Measurements from ENCODE around the gene PDE2A. TPM values are rescaled to one million over a fixed set of nuclear protein-coding genes. Genes with fewer than 3 reads are reported as not detected.

PDE2A gene
- 2.2 and 3.5 TPM in 2 replicates for total RNA-seq
- 0.60 and 1.1 TPM in 2 replicates for polyA plus RNA-seq

DNA sequence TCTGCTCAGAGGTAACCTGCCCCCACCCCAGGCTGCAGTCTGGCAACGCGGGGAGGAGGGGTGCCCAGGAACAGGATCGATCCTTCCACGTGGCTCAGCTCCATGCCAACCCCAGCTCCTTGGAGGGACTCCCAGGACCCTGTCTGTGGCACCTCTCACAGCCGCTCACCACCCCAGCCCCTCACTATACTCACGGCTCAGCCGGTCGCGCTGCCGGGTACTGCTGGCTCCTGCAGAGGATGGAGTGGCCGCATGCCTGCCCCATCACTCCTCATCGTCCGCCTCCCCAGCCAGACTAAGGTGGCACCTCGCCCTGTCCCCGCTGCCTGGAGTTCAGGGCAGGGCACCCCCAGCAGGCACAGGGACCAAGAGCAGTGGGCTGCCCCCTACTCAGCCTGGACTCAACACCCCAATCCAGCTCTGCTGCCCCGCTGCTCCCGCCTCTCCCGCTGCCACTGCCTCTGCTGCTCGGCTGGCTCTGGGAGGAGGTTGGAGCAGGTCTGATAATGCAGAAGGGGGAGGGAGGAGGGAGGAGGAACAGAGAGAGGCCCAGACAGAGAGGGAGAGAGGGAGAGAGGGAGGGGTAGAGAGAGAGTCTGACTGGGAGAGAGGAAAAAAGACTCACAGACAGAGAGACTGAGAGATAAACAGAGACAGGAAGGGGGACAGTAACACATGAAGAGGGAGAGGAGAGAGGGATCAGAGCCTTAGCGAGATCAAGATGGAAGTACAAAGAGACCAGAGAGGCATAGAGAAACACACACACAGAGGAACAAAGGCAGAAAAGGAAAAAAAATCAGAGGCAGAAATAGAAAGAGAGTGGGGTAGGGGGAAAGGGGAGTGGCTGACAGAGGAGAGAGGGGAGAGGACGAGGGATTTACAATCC, at the start of gene PDE2A:
TSS of gene PDE2A (minus strand) at position 480 of the 886 bp plus-strand sequence. CDS start at position 265, 215 bp downstream.
- no peak within 1 kb of the TSS for H3K27ac ChIP-seq
- WGBS (ENCODE audit: low lambda C conversion rate, missing lambda C conversion rate): 11% methylated on average over 19 of the region's 21 CpGs
- no peak within 1 kb of the TSS for H2AFZ ChIP-seq
- no peaks in the 10 kb centered on the region for H3K79me2 ChIP-seq
- no peak within 1 kb of the TSS for H3K4me3 ChIP-seq
- H3K9me3 ChIP-seq (ENCODE audit: low read depth): no peaks in the 10 kb centered on the region
- H4K20me1 ChIP-seq (ENCODE audit: insufficient read depth, poor library complexity, severe bottlenecking): no peaks in the 10 kb centered on the region
- DNase-seq (ENCODE audit: low spot score): no peak
- peaks cover 87% of the 10 kb centered on the region for H3K27me3 ChIP-seq
- no peaks in the 10 kb centered on the region for H3K4me1 ChIP-seq (ENCODE audit: insufficient read depth)
- no peaks in the 10 kb centered on the region for H3K9me2 ChIP-seq (replicated peaks; ENCODE audit: insufficient read depth)
- TF ChIP-seq EZH2 (IDR thresholded peaks at IDR 0.05; ENCODE audit: borderline replicate concordance): no peak
- TF ChIP-seq EZH2phosphoT487 (IDR thresholded peaks at IDR 0.05; ENCODE audit: low read depth, severe bottlenecking, unreplicated experiment): peak; percentile 67
- H3K4me2 ChIP-seq: no peak within 1 kb of the TSS
- no peaks in the 10 kb centered on the region for H3K36me3 ChIP-seq (replicated peaks; ENCODE audit: insufficient read depth, low read depth)

DNA sequence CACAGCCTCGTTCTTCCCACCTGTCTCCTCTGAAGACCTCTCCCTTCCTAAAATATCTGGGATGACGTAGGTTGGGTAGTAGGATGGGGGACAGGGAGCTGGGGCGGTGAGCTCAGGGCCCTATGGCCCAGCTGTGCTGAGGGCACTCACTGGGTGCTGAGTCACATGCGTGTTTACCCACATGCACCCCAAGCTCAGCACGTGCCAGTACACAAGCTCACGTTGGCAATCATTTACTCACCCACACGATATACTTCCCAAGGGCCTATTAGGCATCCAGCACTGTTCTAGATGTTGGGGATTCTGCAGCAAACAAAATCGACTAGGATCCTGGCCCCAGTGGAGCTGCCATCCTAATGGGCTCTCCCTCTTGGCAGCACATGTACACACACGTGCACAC, 49.3 kb upstream of the PDE2A start:
- peaks cover 25% of the 10 kb centered on the region for H4K20me1 ChIP-seq (ENCODE audit: insufficient read depth, poor library complexity, severe bottlenecking)
- DNase-seq (ENCODE audit: low spot score): no peak
- TF ChIP-seq EZH2phosphoT487 (IDR thresholded peaks at IDR 0.05; ENCODE audit: low read depth, severe bottlenecking, unreplicated experiment) (no peak), EZH2 (IDR thresholded peaks at IDR 0.05; ENCODE audit: borderline replicate concordance) (no peak)
- TF ChIP-seq, protein P1, sequence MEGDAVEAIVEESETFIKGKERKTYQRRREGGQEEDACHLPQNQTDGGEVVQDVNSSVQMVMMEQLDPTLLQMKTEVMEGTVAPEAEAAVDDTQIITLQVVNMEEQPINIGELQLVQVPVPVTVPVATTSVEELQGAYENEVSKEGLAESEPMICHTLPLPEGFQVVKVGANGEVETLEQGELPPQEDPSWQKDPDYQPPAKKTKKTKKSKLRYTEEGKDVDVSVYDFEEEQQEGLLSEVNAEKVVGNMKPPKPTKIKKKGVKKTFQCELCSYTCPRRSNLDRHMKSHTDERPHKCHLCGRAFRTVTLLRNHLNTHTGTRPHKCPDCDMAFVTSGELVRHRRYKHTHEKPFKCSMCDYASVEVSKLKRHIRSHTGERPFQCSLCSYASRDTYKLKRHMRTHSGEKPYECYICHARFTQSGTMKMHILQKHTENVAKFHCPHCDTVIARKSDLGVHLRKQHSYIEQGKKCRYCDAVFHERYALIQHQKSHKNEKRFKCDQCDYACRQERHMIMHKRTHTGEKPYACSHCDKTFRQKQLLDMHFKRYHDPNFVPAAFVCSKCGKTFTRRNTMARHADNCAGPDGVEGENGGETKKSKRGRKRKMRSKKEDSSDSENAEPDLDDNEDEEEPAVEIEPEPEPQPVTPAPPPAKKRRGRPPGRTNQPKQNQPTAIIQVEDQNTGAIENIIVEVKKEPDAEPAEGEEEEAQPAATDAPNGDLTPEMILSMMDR (IDR thresholded peaks at IDR 0.05; ENCODE audit: poor library complexity): no peak
- no peak overlapping the region for H3K4me2 ChIP-seq
- no peaks in the 10 kb centered on the region for H3K36me3 ChIP-seq (replicated peaks; ENCODE audit: insufficient read depth, low read depth)
- no peak overlapping the region for H2AFZ ChIP-seq
- no peaks in the 10 kb centered on the region for H3K9me2 ChIP-seq (replicated peaks; ENCODE audit: insufficient read depth)
- no peak overlapping the region for H3K27ac ChIP-seq
- H3K9me3 ChIP-seq (ENCODE audit: low read depth): no peaks in the 10 kb centered on the region
- no peak overlapping the region for H3K4me3 ChIP-seq
- no peaks in the 10 kb centered on the region for H3K27me3 ChIP-seq
- 88% methylated on average over 9 of the region's 9 CpGs for WGBS (ENCODE audit: low lambda C conversion rate, missing lambda C conversion rate)
- H3K79me2 ChIP-seq: peaks cover 65% of the 10 kb centered on the region
- H3K4me1 ChIP-seq (ENCODE audit: insufficient read depth): peaks cover 32% of the 10 kb centered on the region

DNA sequence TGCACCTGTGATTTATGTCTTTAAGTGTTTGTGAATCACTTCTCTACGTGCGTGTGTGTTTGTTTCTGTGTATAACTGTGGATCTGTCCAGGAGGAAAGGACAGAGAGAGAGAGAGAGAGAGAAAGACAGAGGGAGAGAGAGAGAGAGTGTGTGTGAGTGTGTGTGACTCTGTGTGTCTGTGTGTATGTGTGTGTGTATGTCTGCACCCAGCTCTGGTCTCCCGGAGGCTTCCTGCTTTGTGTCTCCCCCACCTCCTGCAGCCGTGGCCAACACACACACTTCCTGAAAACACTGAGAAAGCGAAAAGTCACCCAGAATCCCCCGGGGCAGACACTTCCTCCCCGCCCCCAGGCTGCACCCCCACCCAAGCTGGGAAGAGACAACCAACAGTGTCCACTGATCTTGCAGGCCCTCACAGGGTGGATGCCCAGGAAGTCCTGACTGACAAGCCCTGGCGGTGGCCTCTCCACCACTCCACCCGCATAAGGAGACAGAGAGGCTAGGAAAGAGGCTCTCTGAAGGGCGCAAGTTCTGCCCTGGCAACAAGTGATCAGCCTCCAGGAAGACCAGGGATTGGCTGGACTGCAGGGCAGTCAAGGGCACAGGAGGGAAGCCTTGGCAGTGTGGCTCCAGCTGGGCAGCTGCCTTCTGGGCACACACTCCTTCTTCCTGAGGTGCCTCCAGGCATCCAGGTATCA, 48.0 kb upstream of the PDE2A start:
- peak overlapping the region; percentile 93 for H3K4me2 ChIP-seq
- 27% methylated on average over 9 of the region's 10 CpGs for WGBS (ENCODE audit: low lambda C conversion rate, missing lambda C conversion rate)
- no peaks in the 10 kb centered on the region for H3K36me3 ChIP-seq (replicated peaks; ENCODE audit: insufficient read depth, low read depth)
- TF ChIP-seq, protein P1 (IDR thresholded peaks at IDR 0.05; ENCODE audit: poor library complexity): no peak
- TF ChIP-seq EZH2phosphoT487 (IDR thresholded peaks at IDR 0.05; ENCODE audit: low read depth, severe bottlenecking, unreplicated experiment) (no peak), EZH2 (IDR thresholded peaks at IDR 0.05; ENCODE audit: borderline replicate concordance) (no peak)
- H2AFZ ChIP-seq: peak overlapping the region; percentile 30
- DNase-seq (ENCODE audit: low spot score): peak; percentile 88
- H3K79me2 ChIP-seq: peaks cover 70% of the 10 kb centered on the region
- H3K27ac ChIP-seq: peak overlapping the region; percentile 85
- peak overlapping the region; percentile 19 for H3K4me3 ChIP-seq
- H4K20me1 ChIP-seq (ENCODE audit: insufficient read depth, poor library complexity, severe bottlenecking): peaks cover 32% of the 10 kb centered on the region
- H3K9me2 ChIP-seq (replicated peaks; ENCODE audit: insufficient read depth): no peaks in the 10 kb centered on the region
- no peaks in the 10 kb centered on the region for H3K9me3 ChIP-seq (ENCODE audit: low read depth)
- H3K4me1 ChIP-seq (ENCODE audit: insufficient read depth): peaks cover 32% of the 10 kb centered on the region
- no peaks in the 10 kb centered on the region for H3K27me3 ChIP-seq

DNA sequence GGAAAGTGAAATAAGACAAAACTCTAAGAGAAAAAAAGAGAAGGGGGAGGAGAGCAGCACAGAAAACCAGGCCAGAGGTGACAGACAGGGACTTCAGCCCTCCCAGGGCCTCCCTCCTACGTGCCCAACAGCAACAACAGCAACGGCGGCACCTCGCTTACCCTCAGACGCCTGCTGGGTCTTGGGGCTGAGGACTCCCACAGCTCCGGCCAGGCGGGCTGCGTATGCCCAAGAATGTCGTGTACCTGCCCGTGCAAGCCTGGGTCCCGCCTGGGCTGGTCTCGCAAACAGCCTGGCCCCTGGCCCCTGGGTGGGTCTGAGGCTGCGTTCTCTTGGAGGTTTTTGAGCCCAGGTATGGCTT, 47.4 kb upstream of the PDE2A start:
- peak overlapping the region; percentile 93 for H3K4me2 ChIP-seq
- TF ChIP-seq EZH2 (IDR thresholded peaks at IDR 0.05; ENCODE audit: borderline replicate concordance): no peak
- TF ChIP-seq, protein P1 (IDR thresholded peaks at IDR 0.05; ENCODE audit: poor library complexity): no peak
- TF ChIP-seq EZH2phosphoT487 (IDR thresholded peaks at IDR 0.05; ENCODE audit: low read depth, severe bottlenecking, unreplicated experiment): no peak
- 48% methylated on average over 13 of the region's 13 CpGs for WGBS (ENCODE audit: low lambda C conversion rate, missing lambda C conversion rate)
- H3K27ac ChIP-seq: peak overlapping the region; percentile 85
- peaks cover 35% of the 10 kb centered on the region for H4K20me1 ChIP-seq (ENCODE audit: insufficient read depth, poor library complexity, severe bottlenecking)
- no peaks in the 10 kb centered on the region for H3K36me3 ChIP-seq (replicated peaks; ENCODE audit: insufficient read depth, low read depth)
- no peaks in the 10 kb centered on the region for H3K27me3 ChIP-seq
- H3K9me3 ChIP-seq (ENCODE audit: low read depth): no peaks in the 10 kb centered on the region
- peaks cover 74% of the 10 kb centered on the region for H3K79me2 ChIP-seq
- peak overlapping the region; percentile 19 for H3K4me3 ChIP-seq
- DNase-seq (ENCODE audit: low spot score): peak; percentile 59
- peaks cover 32% of the 10 kb centered on the region for H3K4me1 ChIP-seq (ENCODE audit: insufficient read depth)
- H2AFZ ChIP-seq: no peak overlapping the region
- H3K9me2 ChIP-seq (replicated peaks; ENCODE audit: insufficient read depth): no peaks in the 10 kb centered on the region
